T-helper 2 cell treated with Interferon-gamma antibody and Interleukin-4, amounts not matched to agents 5 μg/mL and 100 μg/mL, for 36 hours (primary cell): Measurements from ENCODE around the gene FCRLB.
"Not testable (repeated sequence)": the region's sequence is repeated elsewhere in the genome, so short reads cannot be mapped to it uniquely, and the experiment has no call there.

Experiments used
- DNase-seq: peaks from one replicate; pipeline ENCODE4 v3.0.0; 2021; ENCODE audit warnings: low spot score
- H3K27ac Mint-ChIP-seq: one replicate; pipeline ENCODE4 v1.8.0; 2021; ENCODE audit warnings: mild to moderate bottlenecking, mixed read lengths
- H3K27me3 Mint-ChIP-seq: one replicate; pipeline ENCODE4 v1.8.0; 2021; ENCODE audit warnings: low read depth, mixed read lengths
- H3K36me3 Mint-ChIP-seq: one replicate; pipeline ENCODE4 v1.8.0; 2021; ENCODE audit warnings: low read depth, mixed read lengths
- H3K4me1 Mint-ChIP-seq: one replicate; pipeline ENCODE4 v1.8.0; 2021; ENCODE audit warnings: low read depth, mixed read lengths
- H3K4me3 Mint-ChIP-seq: one replicate; pipeline ENCODE4 v1.8.0; 2022; ENCODE audit warnings: mild to moderate bottlenecking, moderate library complexity, mixed read lengths
- H3K9me3 Mint-ChIP-seq: one replicate; pipeline ENCODE4 v1.8.0; 2021; ENCODE audit warnings: mixed read lengths

The FCRLB gene

GRCh38 chr1:161740921-161741320 lies 19.6 kb downstream of the FCRLB start:
- Mint-ChIP-seq H3K9me3 (no peaks in the 10 kb centered on the region), H3K27me3 (peaks cover 13% of the 10 kb centered on the region), H3K4me1 (peaks cover 53% of the 10 kb centered on the region), H3K36me3 (no peaks in the 10 kb centered on the region), H3K27ac (no peak overlapping the region), H3K4me3 (no peak overlapping the region)
- DNase-seq, result no peak

- peaks cover 55% of the 10 kb centered on the region for H3K4me1 Mint-ChIP-seq
- DNase-seq, result no peak
- no peaks in the 10 kb centered on the region for H3K9me3 Mint-ChIP-seq
- H3K27ac Mint-ChIP-seq, result no peak overlapping the region
- no peaks in the 10 kb centered on the region for H3K36me3 Mint-ChIP-seq
- H3K27me3 Mint-ChIP-seq, result peaks cover 11% of the 10 kb centered on the region
- H3K4me3 Mint-ChIP-seq, result no peak overlapping the region
These were observed 21.9 kb downstream of the FCRLB start for GRCh38 chr1:161743231-161743630.

GRCh38 chr1:161747801-161748200 lies 26.5 kb downstream of the FCRLB start:
- Mint-ChIP-seq H3K4me1 (peaks cover 51% of the 10 kb centered on the region), H3K27ac (no peak overlapping the region), H3K9me3 (no peaks in the 10 kb centered on the region), H3K27me3 (peaks cover 7% of the 10 kb centered on the region), H3K36me3 (peaks cover 18% of the 10 kb centered on the region), H3K4me3 (no peak overlapping the region)
- DNase-seq, result no peak

GRCh38 chr1:161749509-161750407 lies 28.4 kb downstream of the FCRLB start, which contains the start of gene DUSP12:
TSS of gene DUSP12 (plus strand) at chr1:161749786. CDS start at chr1:161749802, 16 bp downstream.
- Mint-ChIP-seq H3K9me3 (peaks cover 10% of the 10 kb centered on the region), H3K4me3 (peak within 1 kb of the TSS; percentile 98), H3K36me3 (peaks cover 34% of the 10 kb centered on the region), H3K4me1 (peaks cover 44% of the 10 kb centered on the region), H3K27me3 (peaks cover 7% of the 10 kb centered on the region), H3K27ac (peak within 1 kb of the TSS; percentile 99)
- DNase-seq, result peak; percentile 89

- Mint-ChIP-seq H3K27me3 (no peaks in the 10 kb centered on the region), H3K9me3 (no peaks in the 10 kb centered on the region), H3K4me1 (peaks cover 38% of the 10 kb centered on the region), H3K4me3 (peak overlapping the region; percentile 63), H3K27ac (peak overlapping the region; percentile 66), H3K36me3 (peaks cover 9% of the 10 kb centered on the region)
- DNase-seq, result no peak
These were observed 42.3 kb downstream of the FCRLB start for GRCh38 chr1:161763522-161764098.

GRCh38 chr1:161766102-161766981 lies 45.0 kb downstream of the FCRLB start, which contains the start of gene ATF6:
TSS of gene ATF6 (plus strand) at chr1:161766320. CDS start at chr1:161766361, 41 bp downstream.
- Mint-ChIP-seq H3K27me3 (no peaks in the 10 kb centered on the region), H3K36me3 (peaks cover 5% of the 10 kb centered on the region), H3K9me3 (no peaks in the 10 kb centered on the region), H3K4me3 (peak within 1 kb of the TSS; percentile 98), H3K4me1 (peaks cover 47% of the 10 kb centered on the region), H3K27ac (peak within 1 kb of the TSS; percentile 97)
- DNase-seq, result peak; percentile 82

GRCh38 chr1:161768461-161768860 lies 47.1 kb downstream of the FCRLB start:
- peak overlapping the region; percentile 98 for H3K4me3 Mint-ChIP-seq
- no peak for DNase-seq
- peaks cover 36% of the 10 kb centered on the region for H3K4me1 Mint-ChIP-seq
- peaks cover 5% of the 10 kb centered on the region for H3K36me3 Mint-ChIP-seq
- no peaks in the 10 kb centered on the region for H3K27me3 Mint-ChIP-seq
- no peaks in the 10 kb centered on the region for H3K9me3 Mint-ChIP-seq
- H3K27ac Mint-ChIP-seq, result peak overlapping the region; percentile 52

- Mint-ChIP-seq H3K4me1 (peaks cover 36% of the 10 kb centered on the region), H3K27me3 (no peaks in the 10 kb centered on the region), H3K4me3 (peak overlapping the region; percentile 30), H3K27ac (no peak overlapping the region), H3K9me3 (no peaks in the 10 kb centered on the region), H3K36me3 (peaks cover 5% of the 10 kb centered on the region)
- no peak for DNase-seq
These were observed 47.8 kb downstream of the FCRLB start for GRCh38 chr1:161768986-161769672.

- not testable (repeated sequence) for H3K27me3 Mint-ChIP-seq, H3K36me3 Mint-ChIP-seq, H3K9me3 Mint-ChIP-seq, DNase-seq, H3K27ac Mint-ChIP-seq
- peaks cover 36% of the 10 kb centered on the region for H3K4me1 Mint-ChIP-seq
- H3K4me3 Mint-ChIP-seq, result peak overlapping the region; percentile 6
These were observed 48.3 kb downstream of the FCRLB start for GRCh38 chr1:161769673-161770045.

- no peaks in the 10 kb centered on the region for H3K27me3 Mint-ChIP-seq
- H3K4me3 Mint-ChIP-seq, result peak overlapping the region; percentile 49
These were observed 48.9 kb downstream of the FCRLB start for GRCh38 chr1:161770250-161770649.

GRCh38 chr1:161771161-161771560 lies 49.8 kb downstream of the FCRLB start:
- Mint-ChIP-seq H3K4me3 (no peak overlapping the region), H3K27me3 (no peaks in the 10 kb centered on the region), H3K36me3 (peaks cover 5% of the 10 kb centered on the region), H3K27ac (no peak overlapping the region), H3K4me1 (peaks cover 35% of the 10 kb centered on the region), H3K9me3 (no peaks in the 10 kb centered on the region)
- DNase-seq, result no peak

More at GRCh38 chr1:161770250-161770649, 48.9 kb downstream of the FCRLB start:
- Mint-ChIP-seq H3K27ac (peak overlapping the region; percentile 79), H3K4me1 (peaks cover 36% of the 10 kb centered on the region), H3K9me3 (no peaks in the 10 kb centered on the region), H3K36me3 (peaks cover 5% of the 10 kb centered on the region)
- no peak for DNase-seq

GRCh38 chr1:161771973-161772372 lies 50.6 kb downstream of the FCRLB start:
- H3K27me3 Mint-ChIP-seq, result no peaks in the 10 kb centered on the region
- no peaks in the 10 kb centered on the region for H3K9me3 Mint-ChIP-seq
- DNase-seq, result no peak
- H3K27ac Mint-ChIP-seq, result no peak overlapping the region
- peaks cover 33% of the 10 kb centered on the region for H3K4me1 Mint-ChIP-seq
- peaks cover 5% of the 10 kb centered on the region for H3K36me3 Mint-ChIP-seq
- H3K4me3 Mint-ChIP-seq, result no peak overlapping the region

GRCh38 chr1:161772397-161772796 lies 51.1 kb downstream of the FCRLB start:
- no peak overlapping the region for H3K4me3 Mint-ChIP-seq
- no peak overlapping the region for H3K27ac Mint-ChIP-seq
- H3K9me3 Mint-ChIP-seq, result no peaks in the 10 kb centered on the region
- peaks cover 29% of the 10 kb centered on the region for H3K4me1 Mint-ChIP-seq
- peaks cover 5% of the 10 kb centered on the region for H3K36me3 Mint-ChIP-seq
- no peak for DNase-seq
- H3K27me3 Mint-ChIP-seq, result no peaks in the 10 kb centered on the region
